Inferior parietal cortex (tissue), 1 donor: Measurements from ENCODE around the gene EVC2.

ENCODE experiments used
- DNase-seq: peaks from one replicate; pipeline ENCODE4 v3.0.0-alpha.2; 2016; ENCODE audit errors: extremely low spot score

Gene EVC2

GRCh38 chr4:5708449-5709206, at the start of gene EVC2:
Gene EVC2, minus strand, starts transcription at chr4:5708559. Its CDS starts 46 bp downstream, at chr4:5708513.
- DNase-seq = no peak

- no peak for DNase-seq
Measured at GRCh38 chr4:5757954-5758353, 49.6 kb upstream of the EVC2 start.

GRCh38 chr4:5757536-5757935, 49.2 kb upstream of the EVC2 start:
- DNase-seq = no peak

- no peak for DNase-seq
Measured at GRCh38 chr4:5757091-5757490, 48.7 kb upstream of the EVC2 start.

- DNase-seq = no peak
Measured at GRCh38 chr4:5756271-5756670, 47.9 kb upstream of the EVC2 start.

GRCh38 chr4:5755679-5756078, 47.3 kb upstream of the EVC2 start:
- no peak for DNase-seq

- DNase-seq = no peak
Measured at GRCh38 chr4:5755161-5755560, 46.8 kb upstream of the EVC2 start.

- DNase-seq = no peak
Measured at GRCh38 chr4:5754529-5754881, 46.1 kb upstream of the EVC2 start.

- DNase-seq = no peak
Measured at GRCh38 chr4:5753766-5754528, 45.6 kb upstream of the EVC2 start.

GRCh38 chr4:5753366-5753765, 45.0 kb upstream of the EVC2 start:
- no peak for DNase-seq

GRCh38 chr4:5752376-5753184, 44.2 kb upstream of the EVC2 start:
- DNase-seq = no peak

GRCh38 chr4:5751666-5752375, 43.5 kb upstream of the EVC2 start:
- no peak for DNase-seq

- DNase-seq = no peak
Measured at GRCh38 chr4:5750946-5751665, 42.7 kb upstream of the EVC2 start.

- no peak for DNase-seq
Measured at GRCh38 chr4:5750052-5750945, 41.9 kb upstream of the EVC2 start.

GRCh38 chr4:5749568-5749967, 41.2 kb upstream of the EVC2 start:
- no peak for DNase-seq

- no peak for DNase-seq
Measured at GRCh38 chr4:5747738-5748375, 39.5 kb upstream of the EVC2 start.

- no peak for DNase-seq
Measured at GRCh38 chr4:5746829-5747737, 38.7 kb upstream of the EVC2 start.

GRCh38 chr4:5746250-5746649, 37.9 kb upstream of the EVC2 start:
- no peak for DNase-seq

- DNase-seq = no peak
Measured at GRCh38 chr4:5742968-5743367, 34.6 kb upstream of the EVC2 start.
